H9 (cell line): ENCODE measurements around the gene PARD3. TPM values are rescaled to one million over a fixed set of nuclear protein-coding genes. Genes with fewer than 3 reads are reported as not detected.

Source experiments
- DNase-seq: peaks from one replicate; pipeline ENCODE4 v3.0.0-alpha.2; 2017
- H2AFZ ChIP-seq: one replicate; pipeline ENCODE4 v1.6.1; 2013; ENCODE audit warnings: mild to moderate bottlenecking, low read length, control low read depth, moderate library complexity
- H2AK5ac ChIP-seq: 2 replicates; pipeline ENCODE4 v1.6.1; 2013; ENCODE audit warnings: low read length, control low read depth, mixed read lengths; ENCODE audit not compliant: insufficient read length
- H2BK120ac ChIP-seq: one replicate; pipeline ENCODE4 v1.6.1; 2013; ENCODE audit warnings: low read depth, mild to moderate bottlenecking, low read length, control low read depth, inconsistent platforms; ENCODE audit not compliant: poor library complexity, severe bottlenecking
- H2BK12ac ChIP-seq: 2 replicates; pipeline ENCODE4 v1.6.1; 2013; ENCODE audit warnings: low read length, control low read depth, mixed read lengths, low read depth; ENCODE audit not compliant: insufficient read length
- H2BK15ac ChIP-seq: 2 replicates; pipeline ENCODE4 v1.6.1; 2013; ENCODE audit warnings: low read depth, low read length, control low read depth
- H2BK20ac ChIP-seq: one replicate; pipeline ENCODE4 v1.6.1; 2013; ENCODE audit warnings: low read depth, mild to moderate bottlenecking, low read length, control low read depth, inconsistent platforms; ENCODE audit not compliant: poor library complexity, severe bottlenecking
- H2BK5ac ChIP-seq: 2 replicates; pipeline ENCODE4 v1.6.1; 2013; ENCODE audit warnings: low read length, control low read depth, mixed read lengths; ENCODE audit not compliant: insufficient read length
- H3K14ac ChIP-seq: 2 replicates; pipeline ENCODE4 v1.6.1; 2013; ENCODE audit warnings: low read length, control low read depth; ENCODE audit not compliant: insufficient read depth
- H3K18ac ChIP-seq: 2 replicates; pipeline ENCODE4 v1.6.1; 2013; ENCODE audit warnings: low read depth, mild to moderate bottlenecking, mixed read lengths, low read length, control low read depth; ENCODE audit not compliant: insufficient read length
- H3K23ac ChIP-seq: 2 replicates; pipeline ENCODE4 v1.6.1; 2013; ENCODE audit warnings: low read length, control low read depth, mixed read lengths, low read depth; ENCODE audit not compliant: insufficient read length
- H3K23me2 ChIP-seq: 2 replicates; pipeline ENCODE4 v1.6.1; 2013; ENCODE audit warnings: low read depth, mild to moderate bottlenecking, mixed read lengths, low read length, control low read depth; ENCODE audit not compliant: insufficient read length, poor library complexity, severe bottlenecking
- H3K27ac ChIP-seq: 2 replicates; pipeline ENCODE4 v1.5.1; 2013; ENCODE audit warnings: low read length, control low read depth, mixed read lengths, low read depth; ENCODE audit not compliant: insufficient read length
- H3K27me3 ChIP-seq: 2 replicates; pipeline ENCODE4 v1.6.1; 2013; ENCODE audit warnings: low read length, control low read depth, inconsistent platforms; ENCODE audit not compliant: insufficient read depth
- H3K4ac ChIP-seq: 2 replicates; pipeline ENCODE4 v1.6.1; 2013; ENCODE audit warnings: low read depth, mild to moderate bottlenecking, control low read depth, inconsistent platforms, low read length, moderate library complexity
- H3K4me1 ChIP-seq: 2 replicates; pipeline ENCODE4 v1.6.1; 2013; ENCODE audit warnings: low read length, control low read depth, inconsistent platforms; ENCODE audit not compliant: insufficient read depth
- H3K4me2 ChIP-seq: 2 replicates; pipeline ENCODE4 v1.6.1; 2013; ENCODE audit warnings: low read length, control low read depth, mixed read lengths; ENCODE audit not compliant: insufficient read length, insufficient read depth
- H3K56ac ChIP-seq: 2 replicates; pipeline ENCODE4 v1.6.1; 2013; ENCODE audit warnings: low read depth, mild to moderate bottlenecking, mixed read lengths, low read length, control low read depth; ENCODE audit not compliant: insufficient read length
- H3K79me1 ChIP-seq: 2 replicates; pipeline ENCODE4 v1.6.1; 2013; ENCODE audit warnings: low read depth, mild to moderate bottlenecking, moderate library complexity, low read length, control low read depth, inconsistent platforms; ENCODE audit not compliant: insufficient read depth, poor library complexity, severe bottlenecking
- H3K79me2 ChIP-seq: 2 replicates; pipeline ENCODE4 v1.6.1; 2013; ENCODE audit warnings: low read length, control low read depth, inconsistent platforms; ENCODE audit not compliant: insufficient read depth
- H3K9ac ChIP-seq: 2 replicates; pipeline ENCODE4 v1.6.1; 2013; ENCODE audit warnings: low read length, control low read depth, mixed read lengths; ENCODE audit not compliant: insufficient read length; ENCODE audit errors: extremely low read depth
- H3K9me3 ChIP-seq: one replicate; pipeline ENCODE4 v1.6.1; 2013; ENCODE audit warnings: low read depth, low read length, inconsistent platforms; ENCODE audit not compliant: control insufficient read depth
- H3T11ph ChIP-seq: one replicate; pipeline ENCODE4 v1.6.1; 2013; ENCODE audit warnings: mild to moderate bottlenecking, low read length, control low read depth, inconsistent platforms
- H4K20me1 ChIP-seq: one replicate; pipeline ENCODE4 v1.6.1; 2013; ENCODE audit not compliant: control insufficient read depth, insufficient read length, insufficient read depth
- H4K5ac ChIP-seq: 2 replicates; pipeline ENCODE4 v1.6.1; 2013; ENCODE audit warnings: low read depth, mild to moderate bottlenecking, mixed read lengths, low read length, control low read depth; ENCODE audit not compliant: insufficient read length
- H4K8ac ChIP-seq: replicated peaks from 2 replicates; pipeline ENCODE4 v1.6.1; 2013; ENCODE audit warnings: low read length, control low read depth, mixed read lengths, low read depth; ENCODE audit not compliant: insufficient read length
- H4K91ac ChIP-seq: 2 replicates; pipeline ENCODE4 v1.6.1; 2013; ENCODE audit warnings: low read depth, mild to moderate bottlenecking, moderate library complexity, mixed read lengths, low read length, control low read depth; ENCODE audit not compliant: insufficient read length
- H3K27ac Mint-ChIP-seq, 3 experiments: 2 replicates in 2 of 3; 3 replicates in 1 of 3; pipeline ENCODE4 v1.8.0; 2020 to 2021; ENCODE audit warnings: mixed read lengths in 3 of 3, mild to moderate bottlenecking in 1 of 3, moderate library complexity in 1 of 3
- H3K27me3 Mint-ChIP-seq: 2 replicates; pipeline ENCODE4 v1.8.0; 2021; ENCODE audit warnings: low read depth, mild to moderate bottlenecking, moderate library complexity, mixed read lengths
- H3K36me3 Mint-ChIP-seq, 3 experiments: 2 replicates in 2 of 3; 3 replicates in 1 of 3; pipeline ENCODE4 v1.8.0; 2020 to 2021; ENCODE audit warnings: low read depth in 3 of 3, mixed read lengths in 3 of 3; ENCODE audit not compliant: insufficient read depth in 1 of 3
- H3K4me1 Mint-ChIP-seq, 2 experiments: 2 replicates each; pipeline ENCODE4 v1.8.0; 2020; ENCODE audit warnings: mixed read lengths in 2 of 2
- H3K4me3 Mint-ChIP-seq, 2 experiments: 2 replicates in 1 of 2; 3 replicates in 1 of 2; pipeline ENCODE4 v1.8.0; 2020 to 2021; ENCODE audit warnings: mild to moderate bottlenecking in 2 of 2, mixed read lengths in 2 of 2, moderate library complexity in 1 of 2
- H3K9me3 Mint-ChIP-seq, 2 experiments: 2 replicates in 1 of 2; 3 replicates in 1 of 2; pipeline ENCODE4 v1.8.0; 2020; ENCODE audit warnings: mild to moderate bottlenecking in 2 of 2, mixed read lengths in 2 of 2, moderate library complexity in 1 of 2
- WGBS: extraction: QIAGEN DNeasy Blood & Tissue Kit; methylation state at CpG from one replicate; pipeline ENCODE4 v1.1.7; 2013; ENCODE audit warnings: missing lambda C conversion rate, low lambda C conversion rate, mixed read lengths; ENCODE audit not compliant: insufficient read length; ENCODE audit errors: extremely low coverage; 5-methylcytosine and 5-hydroxymethylcytosine counted together
- total RNA-seq: library from RNA; stranded (reverse); gene quantifications from 2 replicates; pipeline ENCODE4 v1.2.1, GENCODE V29; 2021
- TF ChIP-seq, protein P1 (sequence below): fragments of 200-600 bp; sonication (generic); conservative IDR thresholded peaks from 3 replicates; pipeline ENCODE4 v1.8.0; 2021; ENCODE audit warnings: antibody characterized with exemption, mild to moderate bottlenecking

Gene PARD3
- total RNA-seq, 1 experiment from 2014 or later: 44.7 TPM

DNA sequence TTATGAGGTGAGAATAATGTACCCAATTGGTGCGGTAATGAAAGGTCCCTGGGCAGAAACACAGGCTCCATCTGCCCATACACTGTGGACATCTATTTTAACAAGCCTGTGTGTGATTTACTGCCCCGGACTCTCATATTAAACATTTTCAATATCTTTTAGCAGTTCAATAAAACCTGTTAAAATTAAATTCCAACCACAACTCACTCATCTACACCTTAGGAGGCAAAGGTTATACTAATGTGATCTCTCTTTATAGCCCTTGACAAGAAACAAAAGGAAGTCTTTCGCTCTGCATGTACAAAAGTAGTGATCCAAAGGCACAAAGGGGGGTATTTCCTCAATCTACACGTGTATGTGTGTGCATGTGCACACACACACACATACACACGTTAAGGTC, 186.0 kb downstream of the PARD3 start:
- no peak overlapping the region for H2BK15ac ChIP-seq
- H4K91ac ChIP-seq: no peak overlapping the region
- no peak overlapping the region for H4K8ac ChIP-seq
- H3T11ph ChIP-seq: no peak overlapping the region
- Mint-ChIP-seq H3K27ac (no peak overlapping the region), H3K4me3 (no peak overlapping the region), H3K27me3 (no peaks in the 10 kb centered on the region), H3K9me3 (no peaks in the 10 kb centered on the region), H3K4me1 (peaks cover 18 to 23% of the 10 kb centered on the region in 2 experiments), H3K36me3 (no peaks in the 10 kb centered on the region; a peak in 3 of 7 replicates)
- H3K9me3 ChIP-seq: no peaks in the 10 kb centered on the region
- no CpG with 5 or more reads among the region's 5 CpGs for WGBS
- H3K23ac ChIP-seq: no peak overlapping the region
- no peak overlapping the region for H2BK12ac ChIP-seq
- H3K4me2 ChIP-seq: no peak overlapping the region
- no peak overlapping the region for H4K5ac ChIP-seq
- no peak overlapping the region for H3K9ac ChIP-seq
- no peak overlapping the region for H3K4ac ChIP-seq
- no peak overlapping the region for H3K14ac ChIP-seq
- H2BK5ac ChIP-seq: no peak overlapping the region
- TF ChIP-seq, protein P1, sequence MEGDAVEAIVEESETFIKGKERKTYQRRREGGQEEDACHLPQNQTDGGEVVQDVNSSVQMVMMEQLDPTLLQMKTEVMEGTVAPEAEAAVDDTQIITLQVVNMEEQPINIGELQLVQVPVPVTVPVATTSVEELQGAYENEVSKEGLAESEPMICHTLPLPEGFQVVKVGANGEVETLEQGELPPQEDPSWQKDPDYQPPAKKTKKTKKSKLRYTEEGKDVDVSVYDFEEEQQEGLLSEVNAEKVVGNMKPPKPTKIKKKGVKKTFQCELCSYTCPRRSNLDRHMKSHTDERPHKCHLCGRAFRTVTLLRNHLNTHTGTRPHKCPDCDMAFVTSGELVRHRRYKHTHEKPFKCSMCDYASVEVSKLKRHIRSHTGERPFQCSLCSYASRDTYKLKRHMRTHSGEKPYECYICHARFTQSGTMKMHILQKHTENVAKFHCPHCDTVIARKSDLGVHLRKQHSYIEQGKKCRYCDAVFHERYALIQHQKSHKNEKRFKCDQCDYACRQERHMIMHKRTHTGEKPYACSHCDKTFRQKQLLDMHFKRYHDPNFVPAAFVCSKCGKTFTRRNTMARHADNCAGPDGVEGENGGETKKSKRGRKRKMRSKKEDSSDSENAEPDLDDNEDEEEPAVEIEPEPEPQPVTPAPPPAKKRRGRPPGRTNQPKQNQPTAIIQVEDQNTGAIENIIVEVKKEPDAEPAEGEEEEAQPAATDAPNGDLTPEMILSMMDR: no peak
- H2AK5ac ChIP-seq: no peak overlapping the region
- H3K4me1 ChIP-seq: peaks cover 2% of the 10 kb centered on the region; the same call in 1 of the 2 replicates
- H3K23me2 ChIP-seq: no peaks in the 10 kb centered on the region
- no peak for DNase-seq
- H4K20me1 ChIP-seq: no peaks in the 10 kb centered on the region
- no peak overlapping the region for H3K56ac ChIP-seq
- peaks cover 2% of the 10 kb centered on the region; the same call in 1 of the 2 replicates for H3K79me2 ChIP-seq
- H3K79me1 ChIP-seq: no peaks in the 10 kb centered on the region
- no peaks in the 10 kb centered on the region for H3K27me3 ChIP-seq
- no peak overlapping the region for H3K27ac ChIP-seq
- no peak overlapping the region for H2BK120ac ChIP-seq
- no peak overlapping the region for H2BK20ac ChIP-seq
- H2AFZ ChIP-seq: no peak overlapping the region
- no peak overlapping the region for H3K18ac ChIP-seq
